Esophagus muscularis mucosa (tissue), 4 donors: ENCODE measurements around the gene VWA5B2. TPM values are rescaled to one million over a fixed set of nuclear protein-coding genes. Genes with fewer than 3 reads are reported as not detected.

ENCODE experiments used
- DNase-seq: peaks from one replicate; pipeline ENCODE4 v3.0.0-alpha.2; 2017; ENCODE audit errors: extremely low spot score
- H3K27ac ChIP-seq, 4 donors: fragments of 200-600 bp; sonication (generic); replicated peaks in 1 of 4; 1 replicate in 3 of 4; 2 replicates in 1 of 4; pipeline ENCODE4 v1.5.1; 2016 to 2019; ENCODE audit warnings: mild to moderate bottlenecking in 1 of 4
- H3K27me3 ChIP-seq, 4 donors: fragments of 200-600 bp; sonication (generic); one replicate each; pipeline versions ENCODE4 v1.5.1 to v1.6.0; 2016 to 2019
- H3K36me3 ChIP-seq, 4 donors: fragments of 200-600 bp; sonication (generic); one replicate each; pipeline ENCODE4 v1.5.1; 2016 to 2019
- H3K4me1 ChIP-seq, 4 donors: fragments of 200-600 bp; sonication (generic); one replicate each; pipeline ENCODE4 v1.5.1; 2016 to 2019
- H3K4me3 ChIP-seq, 4 donors: fragments of 200-600 bp; sonication (generic); 1 replicate in 2 of 4; 2 replicates in 2 of 4; pipeline ENCODE4 v1.5.1; 2016 to 2019; ENCODE audit warnings: mild to moderate bottlenecking in 4 of 4, moderate library complexity in 1 of 4
- H3K9me3 ChIP-seq, 4 donors: fragments of 200-600 bp; sonication (generic); 1 replicate in 3 of 4; 2 replicates in 1 of 4; pipeline ENCODE4 v1.5.1; 2016 to 2019
- EP300 ChIP-seq: sonication (generic); formaldehyde crosslinking; IDR thresholded peaks from one replicate; pipeline ENCODE4 v1.6.1; 2017; ENCODE audit warnings: antibody characterized with exemption
- POLR2A ChIP-seq: fragments of 450-650 bp; IDR thresholded peaks from one replicate; pipeline ENCODE4 v1.6.1; 2017; ENCODE audit warnings: antibody characterized with exemption, moderate library complexity, mild to moderate bottlenecking, low read depth
- POLR2AphosphoS5 ChIP-seq, 2 donors: sonication (generic); formaldehyde crosslinking; IDR thresholded peaks; one replicate each; pipeline ENCODE4 v1.6.1; 2017; ENCODE audit warnings: antibody characterized with exemption in 2 of 2
- WGBS: methylation state at CpG from one replicate; pipeline ENCODE4 v1.1.5; 2018; 5-methylcytosine and 5-hydroxymethylcytosine counted together
- intact Hi-C: fragments of 100-400 bp; cut with DNase I; formaldehyde crosslinking; loops from one replicate; pipeline ENCODE4 v1.15.1; 2023
- total RNA-seq, 4 donors: library from RNA; depleted of rRNA; stranded (reverse); fragments of >200 nt; gene quantifications; one replicate each; pipeline versions ENCODE4 v1.1.0 to v1.2.1, GENCODE V29; 2016
- TF ChIP-seq, protein P1 (sequence below), 3 experiments: fragments of 200-600 bp in 2 of 3; fragments of 450-650 bp in 1 of 3; sonication (generic) in 2 of 3; IDR thresholded peaks; one replicate each; pipeline ENCODE4 v1.5.1; 2017 to 2019; ENCODE audit warnings: antibody characterized with exemption in 3 of 3, mild to moderate bottlenecking in 2 of 3, moderate library complexity in 1 of 3

The VWA5B2 gene
- total RNA-seq, 4 donors from 2014 or later, result 0.17 to 0.33 (median 0.32) TPM; not detected in 1

DNA sequence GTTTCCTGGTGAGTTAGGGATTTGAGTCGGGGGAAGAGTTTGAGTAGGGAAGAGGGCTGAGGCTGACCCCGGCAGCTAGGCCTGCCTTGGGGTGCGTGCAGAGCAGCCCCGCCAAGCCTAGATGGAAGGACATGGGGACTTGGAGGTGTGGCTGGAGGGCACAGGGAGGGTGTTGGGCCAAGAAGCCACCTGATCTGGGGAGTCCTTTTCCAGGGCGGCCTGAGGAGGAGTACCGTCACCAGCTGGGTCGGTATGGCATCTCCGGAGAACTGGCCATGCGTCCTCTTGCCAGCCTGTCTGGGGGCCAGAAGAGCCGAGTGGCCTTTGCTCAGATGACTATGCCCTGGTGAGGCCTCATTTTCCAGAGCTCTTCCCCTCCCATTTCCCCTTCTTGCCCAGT is 36.5 kb upstream of the VWA5B2 start:
- TF ChIP-seq POLR2A (no peak), POLR2AphosphoS5 (IDR thresholded peaks at IDR 0.05) (no peak), EP300 (no peak)
- TF ChIP-seq, protein P1, sequence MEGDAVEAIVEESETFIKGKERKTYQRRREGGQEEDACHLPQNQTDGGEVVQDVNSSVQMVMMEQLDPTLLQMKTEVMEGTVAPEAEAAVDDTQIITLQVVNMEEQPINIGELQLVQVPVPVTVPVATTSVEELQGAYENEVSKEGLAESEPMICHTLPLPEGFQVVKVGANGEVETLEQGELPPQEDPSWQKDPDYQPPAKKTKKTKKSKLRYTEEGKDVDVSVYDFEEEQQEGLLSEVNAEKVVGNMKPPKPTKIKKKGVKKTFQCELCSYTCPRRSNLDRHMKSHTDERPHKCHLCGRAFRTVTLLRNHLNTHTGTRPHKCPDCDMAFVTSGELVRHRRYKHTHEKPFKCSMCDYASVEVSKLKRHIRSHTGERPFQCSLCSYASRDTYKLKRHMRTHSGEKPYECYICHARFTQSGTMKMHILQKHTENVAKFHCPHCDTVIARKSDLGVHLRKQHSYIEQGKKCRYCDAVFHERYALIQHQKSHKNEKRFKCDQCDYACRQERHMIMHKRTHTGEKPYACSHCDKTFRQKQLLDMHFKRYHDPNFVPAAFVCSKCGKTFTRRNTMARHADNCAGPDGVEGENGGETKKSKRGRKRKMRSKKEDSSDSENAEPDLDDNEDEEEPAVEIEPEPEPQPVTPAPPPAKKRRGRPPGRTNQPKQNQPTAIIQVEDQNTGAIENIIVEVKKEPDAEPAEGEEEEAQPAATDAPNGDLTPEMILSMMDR (IDR thresholded peaks at IDR 0.05), result no peak
- no peak overlapping the region for H3K27ac ChIP-seq
- peaks cover 51 to 90% (median 87%) of the 10 kb centered on the region in 4 donors for H3K36me3 ChIP-seq
- peaks cover 7 to 15% (median 11%) of the 10 kb centered on the region in 4 donors for H3K4me1 ChIP-seq
- intact Hi-C loops, result no loop called here
- no peaks in the 10 kb centered on the region for H3K9me3 ChIP-seq
- no peak overlapping the region for H3K4me3 ChIP-seq
- H3K27me3 ChIP-seq, result no peaks in the 10 kb centered on the region
- WGBS, result 94% methylated on average over 10 of the region's 10 CpGs
- no peak for DNase-seq

DNA sequence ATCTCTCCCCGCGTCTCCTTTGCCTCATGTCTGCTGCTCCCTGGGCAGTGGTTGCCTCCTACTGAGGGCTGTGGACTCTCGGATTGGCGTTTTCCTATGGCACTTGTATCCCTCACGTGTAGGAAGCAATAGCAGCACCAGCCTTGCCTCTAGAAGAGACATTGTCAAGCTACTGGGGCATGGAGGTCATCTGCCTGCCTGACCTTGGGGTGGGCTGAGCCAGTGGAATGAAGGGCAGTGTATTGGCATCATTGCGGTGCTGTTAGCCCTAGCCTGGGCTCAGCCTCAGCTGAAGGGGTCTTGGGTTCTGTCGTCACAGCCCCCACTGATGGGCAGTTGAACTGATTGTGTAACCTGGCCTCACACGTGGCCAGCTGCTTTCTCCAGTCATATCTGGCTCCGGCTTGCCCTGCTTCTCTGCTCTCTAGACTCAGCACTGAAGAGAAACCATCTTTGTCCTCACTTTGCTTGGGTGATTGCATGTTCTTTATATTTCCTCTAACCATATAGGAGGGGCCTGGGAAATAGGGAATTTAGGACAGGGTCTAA is 35.3 kb upstream of the VWA5B2 start:
- H3K9me3 ChIP-seq, result no peaks in the 10 kb centered on the region
- DNase-seq, result no peak
- H3K4me3 ChIP-seq, result no peak overlapping the region
- 76% methylated on average over 9 of the region's 9 CpGs for WGBS
- intact Hi-C loops, result no loop called here
- no peak overlapping the region for H3K27ac ChIP-seq
- no peaks in the 10 kb centered on the region for H3K27me3 ChIP-seq
- H3K36me3 ChIP-seq, result peaks cover 43 to 79% (median 76%) of the 10 kb centered on the region in 4 donors
- TF ChIP-seq EP300 (no peak), POLR2AphosphoS5 (IDR thresholded peaks at IDR 0.05) (no peak), POLR2A (no peak)
- TF ChIP-seq, protein P1 (IDR thresholded peaks at IDR 0.05), result no peak
- peaks cover 0 to 3% (median under 1%) of the 10 kb centered on the region in 4 donors for H3K4me1 ChIP-seq

DNA sequence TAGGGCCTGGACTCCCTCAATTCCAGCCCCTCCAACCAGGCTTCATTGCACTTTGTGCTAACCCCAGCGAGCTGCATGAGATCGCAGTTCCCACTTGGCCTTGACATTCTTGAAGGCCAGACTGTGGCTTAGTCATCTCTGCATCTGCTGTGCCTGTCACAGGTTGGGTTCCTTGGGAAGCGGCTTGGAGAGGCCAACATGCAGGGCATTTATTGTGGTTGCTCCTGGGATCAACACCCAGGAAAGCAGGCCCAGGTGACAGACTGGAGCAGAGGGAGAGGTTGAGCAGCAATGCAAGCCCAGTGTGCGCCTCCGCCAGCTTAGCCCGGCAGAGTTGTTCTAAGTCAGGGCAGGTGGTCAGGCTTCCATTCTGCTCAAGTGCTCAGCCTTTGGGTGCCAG is 32.8 kb upstream of the VWA5B2 start:
- H3K36me3 ChIP-seq, result peaks cover 23 to 54% (median 51%) of the 10 kb centered on the region in 4 donors
- TF ChIP-seq POLR2AphosphoS5 (IDR thresholded peaks at IDR 0.05) (no peak), POLR2A (no peak), EP300 (no peak)
- TF ChIP-seq, protein P1 (IDR thresholded peaks at IDR 0.05), result no peak
- no peaks in the 10 kb centered on the region for H3K27me3 ChIP-seq
- H3K27ac ChIP-seq, result no peak overlapping the region
- no peaks in the 10 kb centered on the region for H3K9me3 ChIP-seq
- no peaks in the 10 kb centered on the region for H3K4me1 ChIP-seq
- WGBS, result 97% methylated on average over 5 of the region's 6 CpGs
- intact Hi-C loops, result no loop called here
- no peak overlapping the region for H3K4me3 ChIP-seq
- no peak for DNase-seq

DNA sequence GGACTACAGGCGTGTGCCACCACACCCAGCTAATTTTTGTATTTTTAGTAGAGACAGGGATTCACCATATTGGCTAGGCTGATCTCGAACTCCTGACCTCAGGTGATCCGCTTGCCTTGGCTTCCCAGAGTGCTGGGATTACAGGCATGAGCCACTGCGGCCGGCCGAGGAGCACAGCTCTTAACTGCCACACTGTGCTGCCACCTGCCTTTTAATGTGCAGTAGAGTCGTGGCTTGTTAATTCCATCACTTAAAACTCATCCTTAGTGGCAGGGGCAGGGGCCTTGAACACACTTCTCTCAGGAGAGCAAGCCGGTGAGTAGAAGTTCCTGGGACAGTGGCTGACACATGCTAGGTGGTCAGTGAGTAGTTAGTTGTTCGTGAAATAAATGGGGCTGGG is 30.9 kb upstream of the VWA5B2 start:
- H3K9me3 ChIP-seq, result no peaks in the 10 kb centered on the region
- no peaks in the 10 kb centered on the region for H3K27me3 ChIP-seq
- H3K4me3 ChIP-seq, result no peak overlapping the region
- intact Hi-C loops, result no loop called here
- DNase-seq, result no peak
- H3K36me3 ChIP-seq, result peaks cover 9 to 34% (median 31%) of the 10 kb centered on the region in 4 donors
- H3K4me1 ChIP-seq, result no peaks in the 10 kb centered on the region
- 83% methylated on average over 9 of the region's 9 CpGs for WGBS
- TF ChIP-seq POLR2AphosphoS5 (IDR thresholded peaks at IDR 0.05) (no peak), EP300 (no peak), POLR2A (no peak)
- TF ChIP-seq, protein P1 (IDR thresholded peaks at IDR 0.05), result no peak
- no peak overlapping the region for H3K27ac ChIP-seq

DNA sequence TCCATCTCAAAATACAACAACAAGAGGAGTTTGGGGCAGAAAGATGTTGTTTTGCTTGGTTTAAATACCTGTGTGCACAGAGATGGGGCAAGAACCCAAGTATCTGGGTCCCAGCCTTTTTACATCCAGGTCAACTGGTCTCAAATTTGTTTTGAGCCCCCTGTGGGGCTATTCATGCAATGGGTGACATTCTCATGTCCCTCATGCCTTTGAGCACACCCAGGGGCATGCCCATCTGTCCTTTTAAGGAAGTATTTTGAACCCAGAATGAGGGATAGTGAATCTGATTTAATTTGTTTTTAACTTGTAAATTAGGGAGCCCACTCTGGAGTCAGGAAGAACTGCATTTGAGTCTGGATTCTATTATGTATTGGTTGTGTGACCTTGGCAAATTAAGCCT is 28.6 kb upstream of the VWA5B2 start:
- Histone ChIP-seq H3K27me3 (peaks cover 0 to 6% (median 0%) of the 10 kb centered on the region in 4 donors), H3K36me3 (peaks cover 0 to 11% (median 8%) of the 10 kb centered on the region in 4 donors), H3K9me3 (no peaks in the 10 kb centered on the region), H3K4me1 (no peaks in the 10 kb centered on the region), H3K27ac (no peak overlapping the region), H3K4me3 (no peak overlapping the region)
- no peak for DNase-seq
- intact Hi-C loops, result no loop called here
- TF ChIP-seq, protein P1 (IDR thresholded peaks at IDR 0.05), result no peak
- no peak for TF ChIP-seq POLR2A
